SK-N-SH (cell line): Measurements from ENCODE around the gene C4orf50. TPM values are rescaled to one million over a fixed set of nuclear protein-coding genes. Genes with fewer than 3 reads are reported as not detected.

ENCODE experiments used
- CTCF ChIA-PET: fragments of 300-600, 350-600 bp; formaldehyde crosslinking; extraction: SDS; loops from one replicate; lab custom pipeline; 2021; lab: Yijun Ruan, JAX
- POLR2A ChIA-PET: fragments of 350-600 bp; sonication (Branson Sonifier 250); formaldehyde crosslinking; extraction: SDS; loops from one replicate; lab custom pipeline; 2020; ENCODE audit warnings: antibody characterized with exemption, inconsistent platforms; lab: Yijun Ruan, JAX
- DNase-seq: peaks from one replicate; pipeline ENCODE4 v3.0.0; 2012
- H2AFZ ChIP-seq: fragments of 200-600 bp; sonication (generic); 2 replicates; pipeline ENCODE4 v1.8.1; 2016; ENCODE audit warnings: antibody characterized with exemption, mild to moderate bottlenecking, low read depth
- H3F3A ChIP-seq: fragments of 200-600 bp; sonication (generic); replicated peaks from 2 replicates; pipeline ENCODE3; 2016; ENCODE audit warnings: antibody characterized with exemption, mild to moderate bottlenecking; ENCODE audit not compliant: insufficient read depth
- H3K27ac ChIP-seq, 2 experiments: fragments of 200-500 bp in 1 of 2; fragments of 200-600 bp in 1 of 2; sonication (Bioruptor generic) in 1 of 2; sonication (generic), shearing (Covaris generic) in 1 of 2; 2 replicates each; pipeline versions ENCODE4 v1.5.1 to v1.6.1; 2014 to 2016; ENCODE audit warnings: low read depth in 2 of 2, inconsistent platforms in 1 of 2, low read length in 1 of 2, mild to moderate bottlenecking in 1 of 2, mixed read lengths in 1 of 2
- H3K27me3 ChIP-seq: fragments of 200-600 bp; sonication (generic), shearing (Covaris generic); 2 replicates; pipeline ENCODE4 v1.6.1; 2016; ENCODE audit warnings: mixed run types; ENCODE audit not compliant: insufficient read depth
- H3K36me3 ChIP-seq, 2 experiments: fragments of 200-500 bp in 1 of 2; fragments of 200-600 bp in 1 of 2; sonication (Bioruptor generic) in 1 of 2; sonication (generic) in 1 of 2; replicated peaks in 1 of 2; 2 replicates each; pipeline versions ENCODE3 to v1.5.1; 2014 to 2016; ENCODE audit warnings: low read length in 1 of 2, mild to moderate bottlenecking in 1 of 2; ENCODE audit not compliant: insufficient read depth in 2 of 2, control insufficient read depth in 1 of 2
- H3K4me1 ChIP-seq, 2 experiments: fragments of 200-500 bp in 1 of 2; fragments of 200-600 bp in 1 of 2; sonication (Bioruptor generic) in 1 of 2; sonication (generic), shearing (Covaris generic) in 1 of 2; 2 replicates each; pipeline versions ENCODE4 v1.5.1 to v1.6.1; 2014 to 2016; ENCODE audit warnings: low read depth in 1 of 2, low read length in 1 of 2, mixed run types in 1 of 2; ENCODE audit not compliant: insufficient read depth in 2 of 2, control insufficient read depth in 1 of 2
- H3K4me2 ChIP-seq: fragments of 200-600 bp; sonication (generic), shearing (Covaris generic); 2 replicates; pipeline ENCODE4 v1.6.1; 2017; ENCODE audit warnings: mixed run types
- H3K4me3 ChIP-seq, 2 experiments: fragments of 200-500 bp in 1 of 2; fragments of 200-600 bp in 1 of 2; sonication (Bioruptor generic) in 1 of 2; sonication (generic), shearing (Covaris generic) in 1 of 2; 2 replicates each; pipeline versions ENCODE4 v1.5.1 to v1.8.1; 2014 to 2016; ENCODE audit warnings: low read depth in 2 of 2, inconsistent platforms in 1 of 2, low read length in 1 of 2, mild to moderate bottlenecking in 1 of 2, mixed read lengths in 1 of 2, moderate library complexity in 1 of 2
- H3K79me2 ChIP-seq: fragments of 200-600 bp; sonication (generic); 2 replicates; pipeline ENCODE4 v1.8.1; 2017; ENCODE audit warnings: mild to moderate bottlenecking; ENCODE audit not compliant: insufficient read depth
- H3K9ac ChIP-seq: fragments of 200-600 bp; sonication (generic); 2 replicates; pipeline ENCODE4 v1.6.1; 2017; ENCODE audit warnings: mixed run types
- H3K9me2 ChIP-seq: fragments of 200-600 bp; sonication (generic); 2 replicates; pipeline ENCODE4 v1.6.1; 2017; ENCODE audit warnings: mixed run types
- H3K9me3 ChIP-seq: fragments of 200-600 bp; sonication (generic); 2 replicates; pipeline ENCODE4 v1.6.1; 2017; ENCODE audit warnings: mixed run types, mild to moderate bottlenecking, moderate library complexity
- H4K20me1 ChIP-seq: fragments of 200-600 bp; sonication (generic); 2 replicates; pipeline ENCODE4 v1.6.1; 2017; ENCODE audit warnings: mild to moderate bottlenecking, mixed run types; ENCODE audit not compliant: insufficient read depth
- ELF1 ChIP-seq: IDR thresholded peaks from 2 replicates; pipeline ENCODE4 v1.4.0; 2012
- EP300 ChIP-seq, 2 experiments: IDR thresholded peaks; 2 replicates each; pipeline versions ENCODE4 v1.4.0 to v1.6.1; 2012; ENCODE audit warnings: borderline replicate concordance in 1 of 2, low read depth in 1 of 2, low read length in 1 of 2
- FOXM1 ChIP-seq: IDR thresholded peaks from 2 replicates; pipeline ENCODE4 v1.4.0; 2012; ENCODE audit warnings: low read depth, mild to moderate bottlenecking
- GATA2 ChIP-seq: sonication (generic); formaldehyde crosslinking; IDR thresholded peaks from 2 replicates; pipeline ENCODE4 v1.5.0; 2020; ENCODE audit warnings: mild to moderate bottlenecking, missing genetic modification reagents
- JUND ChIP-seq: IDR thresholded peaks from 2 replicates; pipeline ENCODE4 v1.4.0; 2012
- MEF2A ChIP-seq: IDR thresholded peaks from 2 replicates; pipeline ENCODE4 v1.4.0; 2012; ENCODE audit warnings: low read depth, borderline replicate concordance
- NFIC ChIP-seq: IDR thresholded peaks from 2 replicates; pipeline ENCODE4 v1.4.0; 2012; ENCODE audit warnings: borderline replicate concordance
- POLR2AphosphoS5 ChIP-seq: IDR thresholded peaks from 2 replicates; pipeline ENCODE4 v1.6.1; 2012; ENCODE audit warnings: low read depth, low read length
- RAD21 ChIP-seq: IDR thresholded peaks from 2 replicates; pipeline ENCODE4 v1.6.1; 2012; ENCODE audit warnings: mild to moderate bottlenecking, low read length
- RCOR1 ChIP-seq: fragments of 150-350 bp; IDR thresholded peaks from 2 replicates; pipeline ENCODE4 v1.6.1; 2017; ENCODE audit warnings: antibody characterized with exemption, low read length
- RFX5 ChIP-seq: IDR thresholded peaks from 2 replicates; pipeline ENCODE4 v1.6.1; 2012; ENCODE audit warnings: mild to moderate bottlenecking, improper control_type of control experiment, low read length
- RXRA ChIP-seq: IDR thresholded peaks from 2 replicates; pipeline ENCODE4 v1.4.0; 2012; ENCODE audit warnings: low read depth, mild to moderate bottlenecking, borderline replicate concordance
- SMC3 ChIP-seq: IDR thresholded peaks from 2 replicates; pipeline ENCODE4 v1.6.1; 2012; ENCODE audit warnings: low read depth, low read length, improper control_type of control experiment
- TCF12 ChIP-seq: IDR thresholded peaks from 2 replicates; pipeline ENCODE4 v1.4.0; 2012
- YY1 ChIP-seq: IDR thresholded peaks from 2 replicates; pipeline ENCODE4 v1.4.0; 2012; ENCODE audit warnings: low read depth, mild to moderate bottlenecking
- WGBS: methylation state at CpG from one replicate; pipeline ENCODE4 v1.1.6; 2017; ENCODE audit warnings: low lambda C conversion rate; 5-methylcytosine and 5-hydroxymethylcytosine counted together
- polyA plus RNA-seq, 3 experiments: library from polyadenylated mRNA; depleted of rRNA; stranded (reverse); fragments of >200 nt; gene quantifications; 2 replicates each; pipeline ENCODE4 v1.2.3, GENCODE V29; 2012
- TF ChIP-seq, protein P1 (sequence below): fragments of 150-350 bp; IDR thresholded peaks from 2 replicates; pipeline ENCODE4 v1.6.1; 2016; ENCODE audit warnings: mild to moderate bottlenecking, low read depth, low read length
- TF ChIP-seq, protein P2 (sequence below): IDR thresholded peaks from 2 replicates; pipeline ENCODE4 v1.4.0; 2012; ENCODE audit warnings: low read depth
- TF ChIP-seq, protein P3 (sequence below): IDR thresholded peaks from 2 replicates; pipeline ENCODE4 v1.4.0; 2012; ENCODE audit warnings: low read depth, borderline replicate concordance

Gene C4orf50
- polyA plus RNA-seq, 1 of the 3 experiments (the other 2 are of a cell fraction): under 0.01 TPM

DNA sequence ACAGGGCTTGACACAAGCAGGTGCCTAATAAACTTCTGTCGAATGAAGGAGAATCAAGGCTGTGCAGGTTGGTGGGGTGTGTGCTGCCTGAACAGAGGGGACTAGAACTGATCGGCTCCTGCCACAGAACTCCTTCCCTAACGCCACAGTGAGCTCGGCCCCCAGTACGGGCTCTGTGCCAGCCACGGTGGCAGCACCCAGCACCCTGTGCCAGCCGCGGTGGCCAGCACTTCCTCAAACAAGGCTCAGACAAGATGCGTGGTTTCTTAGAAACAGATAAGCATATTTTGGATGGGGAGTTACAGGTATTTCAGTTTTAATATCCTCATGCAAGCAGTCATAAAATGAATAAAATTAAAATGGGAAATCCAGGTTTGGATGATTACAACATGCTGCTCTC lies 26.0 kb upstream of the C4orf50 start:
- ChIA-PET CTCF (interaction anchor here (0.9 to 2.2 kb wide), 3 partner anchors 46 to 502 kb away, joined by 3 to 6 read pairs (median 3); no protein-coding TSS in a partner anchor), POLR2A (no interaction called here)
- H3K79me2 ChIP-seq: no peaks in the 10 kb centered on the region
- H3K9me3 ChIP-seq: no peaks in the 10 kb centered on the region
- TF ChIP-seq POLR2AphosphoS5 (no peak), RAD21 (no peak), GATA2 (no peak), SMC3 (no peak), RFX5 (no peak), TCF12 (no peak)
- H3K4me3 ChIP-seq: no peak overlapping the region
- no peak for DNase-seq
- H2AFZ ChIP-seq: no peak overlapping the region
- H3K27me3 ChIP-seq: no peaks in the 10 kb centered on the region
- H3K9me2 ChIP-seq: no peaks in the 10 kb centered on the region
- WGBS: 57% methylated on average over 9 of the region's 9 CpGs
- no peak overlapping the region for H3K27ac ChIP-seq
- H3K4me1 ChIP-seq: no peaks in the 10 kb centered on the region
- no peak overlapping the region for H3K4me2 ChIP-seq
- no peaks in the 10 kb centered on the region for H3K36me3 ChIP-seq
- H3F3A ChIP-seq: no peaks in the 10 kb centered on the region
- H3K9ac ChIP-seq: no peak overlapping the region
- no peaks in the 10 kb centered on the region for H4K20me1 ChIP-seq

DNA sequence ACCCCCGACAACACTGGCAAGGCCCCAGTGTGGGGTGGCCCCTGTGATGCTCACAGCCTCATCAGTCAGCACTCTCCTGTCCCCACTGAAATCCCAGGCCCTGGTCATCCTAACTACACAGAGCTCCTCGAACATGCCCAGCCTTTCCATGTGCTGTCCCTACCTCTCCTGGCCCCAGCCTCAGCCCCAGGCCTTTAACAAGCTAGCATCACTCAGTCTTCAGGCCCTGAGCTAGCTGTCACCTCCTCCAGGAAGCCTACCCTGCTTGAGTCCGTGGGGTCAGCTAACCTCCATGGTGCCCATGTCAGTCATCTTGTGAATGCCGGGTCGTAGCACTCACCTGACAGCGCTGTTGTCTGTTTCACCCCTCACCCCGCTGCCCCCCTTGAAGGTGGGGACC lies 25.6 kb upstream of the C4orf50 start:
- DNase-seq: no peak
- 33% methylated on average over 7 of the region's 7 CpGs for WGBS

More for the DNA sequence above, 25.6 kb upstream of the C4orf50 start:
- Histone ChIP-seq H3K36me3 (no peaks in the 10 kb centered on the region), H3F3A (no peaks in the 10 kb centered on the region), H3K4me2 (no peak overlapping the region), H2AFZ (no peak overlapping the region), H3K27ac (no peak overlapping the region), H3K9me3 (no peaks in the 10 kb centered on the region), H3K4me3 (no peak overlapping the region), H3K9me2 (no peaks in the 10 kb centered on the region), H3K4me1 (peaks cover 0 to 2% of the 10 kb centered on the region in 2 experiments; a peak in 1 of 4 replicates), H3K27me3 (no peaks in the 10 kb centered on the region), H4K20me1 (no peaks in the 10 kb centered on the region), H3K9ac (no peak overlapping the region), H3K79me2 (no peaks in the 10 kb centered on the region)
- CTCF ChIA-PET: interaction anchor here (0.6 to 2.2 kb wide), 4 partner anchors 43 to 503 kb away, joined by 3 to 6 read pairs (median 3); no protein-coding TSS in a partner anchor
- POLR2A ChIA-PET: no interaction called here
- TF ChIP-seq, protein P1, sequence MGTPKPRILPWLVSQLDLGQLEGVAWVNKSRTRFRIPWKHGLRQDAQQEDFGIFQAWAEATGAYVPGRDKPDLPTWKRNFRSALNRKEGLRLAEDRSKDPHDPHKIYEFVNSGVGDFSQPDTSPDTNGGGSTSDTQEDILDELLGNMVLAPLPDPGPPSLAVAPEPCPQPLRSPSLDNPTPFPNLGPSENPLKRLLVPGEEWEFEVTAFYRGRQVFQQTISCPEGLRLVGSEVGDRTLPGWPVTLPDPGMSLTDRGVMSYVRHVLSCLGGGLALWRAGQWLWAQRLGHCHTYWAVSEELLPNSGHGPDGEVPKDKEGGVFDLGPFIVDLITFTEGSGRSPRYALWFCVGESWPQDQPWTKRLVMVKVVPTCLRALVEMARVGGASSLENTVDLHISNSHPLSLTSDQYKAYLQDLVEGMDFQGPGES: no peak
- TF ChIP-seq TCF12 (no peak), FOXM1 (no peak), MEF2A (no peak), YY1 (no peak), ELF1 (no peak), JUND (no peak), EP300 (IDR thresholded peaks at IDR 0.05; ENCODE audit: borderline replicate concordance in 1 of 2, low read depth in 1 of 2, low read length in 1 of 2) (no peak), RXRA (no peak), RCOR1 (no peak), NFIC (no peak), SMC3 (no peak)
- TF ChIP-seq, protein P2, sequence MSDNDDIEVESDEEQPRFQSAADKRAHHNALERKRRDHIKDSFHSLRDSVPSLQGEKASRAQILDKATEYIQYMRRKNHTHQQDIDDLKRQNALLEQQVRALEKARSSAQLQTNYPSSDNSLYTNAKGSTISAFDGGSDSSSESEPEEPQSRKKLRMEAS: no peak
- TF ChIP-seq, protein P3, sequence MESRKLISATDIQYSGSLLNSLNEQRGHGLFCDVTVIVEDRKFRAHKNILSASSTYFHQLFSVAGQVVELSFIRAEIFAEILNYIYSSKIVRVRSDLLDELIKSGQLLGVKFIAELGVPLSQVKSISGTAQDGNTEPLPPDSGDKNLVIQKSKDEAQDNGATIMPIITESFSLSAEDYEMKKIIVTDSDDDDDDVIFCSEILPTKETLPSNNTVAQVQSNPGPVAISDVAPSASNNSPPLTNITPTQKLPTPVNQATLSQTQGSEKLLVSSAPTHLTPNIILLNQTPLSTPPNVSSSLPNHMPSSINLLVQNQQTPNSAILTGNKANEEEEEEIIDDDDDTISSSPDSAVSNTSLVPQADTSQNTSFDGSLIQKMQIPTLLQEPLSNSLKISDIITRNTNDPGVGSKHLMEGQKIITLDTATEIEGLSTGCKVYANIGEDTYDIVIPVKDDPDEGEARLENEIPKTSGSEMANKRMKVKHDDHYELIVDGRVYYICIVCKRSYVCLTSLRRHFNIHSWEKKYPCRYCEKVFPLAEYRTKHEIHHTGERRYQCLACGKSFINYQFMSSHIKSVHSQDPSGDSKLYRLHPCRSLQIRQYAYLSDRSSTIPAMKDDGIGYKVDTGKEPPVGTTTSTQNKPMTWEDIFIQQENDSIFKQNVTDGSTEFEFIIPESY: no peak
